Transverse colon (tissue), 4 donors: ENCODE measurements around the gene MIS18A.

Experiments
- POLR2AphosphoS5 ChIP-seq, 3 donors: sonication (generic); formaldehyde crosslinking; IDR thresholded peaks; one replicate each; pipeline ENCODE4 v1.6.1; 2016; ENCODE audit warnings: antibody characterized with exemption in 3 of 3
- TF ChIP-seq, protein P1 (sequence below), 5 experiments: fragments of 200-600 bp in 3 of 5; fragments of 450-650 bp in 2 of 5; sonication (generic) in 3 of 5; IDR thresholded peaks; 1 replicate in 2 of 5; 2 replicates in 3 of 5; pipeline ENCODE4 v1.5.1; 2016 to 2017; ENCODE audit warnings: antibody characterized with exemption in 5 of 5, inconsistent platforms in 3 of 5, mild to moderate bottlenecking in 2 of 5, moderate library complexity in 1 of 5

DNA sequence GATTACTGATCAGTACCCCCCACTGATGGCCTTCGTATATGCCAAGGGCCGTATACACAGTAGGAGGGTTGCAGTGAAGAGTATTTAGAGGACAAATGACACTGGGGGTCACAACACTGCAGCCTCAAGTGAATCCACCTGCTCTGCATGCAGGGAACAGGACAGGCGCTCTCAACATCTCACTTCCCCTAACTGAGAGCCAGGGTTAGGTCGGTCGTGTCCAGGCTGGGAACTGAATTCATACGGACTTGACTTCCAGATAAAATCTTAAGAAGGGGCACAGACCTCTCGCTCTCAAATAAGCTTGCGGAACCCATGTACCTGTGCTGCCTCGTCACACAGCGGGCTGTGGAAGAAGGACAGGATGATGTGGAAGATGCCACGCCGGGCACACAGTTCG is 42.6 kb upstream of the MIS18A start:
- TF ChIP-seq, protein P1, sequence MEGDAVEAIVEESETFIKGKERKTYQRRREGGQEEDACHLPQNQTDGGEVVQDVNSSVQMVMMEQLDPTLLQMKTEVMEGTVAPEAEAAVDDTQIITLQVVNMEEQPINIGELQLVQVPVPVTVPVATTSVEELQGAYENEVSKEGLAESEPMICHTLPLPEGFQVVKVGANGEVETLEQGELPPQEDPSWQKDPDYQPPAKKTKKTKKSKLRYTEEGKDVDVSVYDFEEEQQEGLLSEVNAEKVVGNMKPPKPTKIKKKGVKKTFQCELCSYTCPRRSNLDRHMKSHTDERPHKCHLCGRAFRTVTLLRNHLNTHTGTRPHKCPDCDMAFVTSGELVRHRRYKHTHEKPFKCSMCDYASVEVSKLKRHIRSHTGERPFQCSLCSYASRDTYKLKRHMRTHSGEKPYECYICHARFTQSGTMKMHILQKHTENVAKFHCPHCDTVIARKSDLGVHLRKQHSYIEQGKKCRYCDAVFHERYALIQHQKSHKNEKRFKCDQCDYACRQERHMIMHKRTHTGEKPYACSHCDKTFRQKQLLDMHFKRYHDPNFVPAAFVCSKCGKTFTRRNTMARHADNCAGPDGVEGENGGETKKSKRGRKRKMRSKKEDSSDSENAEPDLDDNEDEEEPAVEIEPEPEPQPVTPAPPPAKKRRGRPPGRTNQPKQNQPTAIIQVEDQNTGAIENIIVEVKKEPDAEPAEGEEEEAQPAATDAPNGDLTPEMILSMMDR (IDR thresholded peaks at IDR 0.05): no peak
- TF ChIP-seq POLR2AphosphoS5 (IDR thresholded peaks at IDR 0.05): no peak
